ENCODE measurements around the gene VGLL4.

DNA sequence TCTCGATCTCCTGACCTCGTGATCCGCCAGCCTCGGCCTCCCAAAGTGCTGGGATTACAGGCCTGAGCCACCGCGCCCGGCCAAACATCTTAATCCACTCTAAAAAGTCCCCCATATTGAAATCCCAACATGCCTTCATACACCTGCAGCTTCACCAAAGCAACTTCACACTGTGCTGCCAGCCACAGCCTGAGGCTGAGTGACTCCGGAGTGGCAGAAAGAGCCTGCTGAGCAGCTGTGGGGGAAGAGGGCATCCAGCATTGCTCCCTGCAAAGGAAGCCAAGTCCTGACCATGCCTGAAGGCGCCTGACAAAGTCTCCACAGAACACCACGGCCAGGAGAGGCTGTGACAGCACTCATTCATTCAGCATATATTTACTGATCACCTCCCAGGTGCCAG, 21.6 kb upstream of the VGLL4 start:
- TF ChIP-seq POLR2AphosphoS5 (IDR thresholded peaks at IDR 0.05) (no peak), POLR2A (IDR thresholded peaks at IDR 0.05) (no peak)
- TF ChIP-seq, protein P1, sequence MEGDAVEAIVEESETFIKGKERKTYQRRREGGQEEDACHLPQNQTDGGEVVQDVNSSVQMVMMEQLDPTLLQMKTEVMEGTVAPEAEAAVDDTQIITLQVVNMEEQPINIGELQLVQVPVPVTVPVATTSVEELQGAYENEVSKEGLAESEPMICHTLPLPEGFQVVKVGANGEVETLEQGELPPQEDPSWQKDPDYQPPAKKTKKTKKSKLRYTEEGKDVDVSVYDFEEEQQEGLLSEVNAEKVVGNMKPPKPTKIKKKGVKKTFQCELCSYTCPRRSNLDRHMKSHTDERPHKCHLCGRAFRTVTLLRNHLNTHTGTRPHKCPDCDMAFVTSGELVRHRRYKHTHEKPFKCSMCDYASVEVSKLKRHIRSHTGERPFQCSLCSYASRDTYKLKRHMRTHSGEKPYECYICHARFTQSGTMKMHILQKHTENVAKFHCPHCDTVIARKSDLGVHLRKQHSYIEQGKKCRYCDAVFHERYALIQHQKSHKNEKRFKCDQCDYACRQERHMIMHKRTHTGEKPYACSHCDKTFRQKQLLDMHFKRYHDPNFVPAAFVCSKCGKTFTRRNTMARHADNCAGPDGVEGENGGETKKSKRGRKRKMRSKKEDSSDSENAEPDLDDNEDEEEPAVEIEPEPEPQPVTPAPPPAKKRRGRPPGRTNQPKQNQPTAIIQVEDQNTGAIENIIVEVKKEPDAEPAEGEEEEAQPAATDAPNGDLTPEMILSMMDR (IDR thresholded peaks at IDR 0.05) = no peak
